Pancreas (tissue), 10 donors: ENCODE results near the gene VWA1. TPM values are rescaled to one million over a fixed set of nuclear protein-coding genes. Genes with fewer than 3 reads are reported as not detected.
"Not testable (repeated sequence)": the region's sequence is repeated elsewhere in the genome, so short reads cannot be mapped to it uniquely, and the experiment has no call there.

Experiments used
- ATAC-seq, 4 donors: fragments of 200-7000 bp; cut with Tn5 transposase; one replicate each; pipeline versions ENCODE4 v1.8.0 to v1.9.1; 2020; ENCODE audit warnings: mild to moderate bottlenecking in 4 of 4, moderate library complexity in 4 of 4
- DNase-seq, 6 donors: peaks; one replicate each; pipeline ENCODE4 v3.0.0-alpha.2; 2020
- FAIRE-seq: peaks from 2 replicates; lab custom pipeline; 2012; peaks lifted over from hg19 to GRCh38; lab: Jason Lieb, UNC
- H3K27ac ChIP-seq, 4 donors: fragments of 200-600 bp; sonication (generic); 1 replicate in 3 of 4; 2 replicates in 1 of 4; pipeline versions ENCODE4 v1.5.0 to v1.8.0; 2020
- H3K27me3 ChIP-seq, 4 donors: fragments of 200-600 bp; one replicate each; pipeline ENCODE4 v1.8.0; 2021
- H3K36me3 ChIP-seq, 3 donors: fragments of 200-600 bp; sonication (generic) in 1 of 3; one replicate each; pipeline versions ENCODE4 v1.5.0 to v1.8.0; 2020 to 2021
- H3K4me1 ChIP-seq, 3 donors: fragments of 200-600 bp; one replicate each; pipeline ENCODE4 v1.8.0; 2021
- H3K4me3 ChIP-seq, 4 donors: fragments of 200-600 bp; sonication (generic) in 2 of 4; one replicate each; pipeline versions ENCODE4 v1.5.0 to v1.8.0; 2020 to 2021
- H3K9me3 ChIP-seq, 4 donors: fragments of 200-600 bp; one replicate each; pipeline ENCODE4 v1.8.0; 2021
- CTCF ChIP-seq, 4 donors: fragments of 200-600 bp; sonication (generic) in 3 of 4; IDR thresholded peaks; one replicate each; pipeline versions ENCODE4 v1.5.0 to v1.8.0; 2021; ENCODE audit warnings: antibody characterized with exemption in 4 of 4
- WGBS, 2 donors: extraction: QIAGEN DNeasy Blood & Tissue Kit; methylation state at CpG; one replicate each; pipeline ENCODE4 v1.1.7; 2013; 5-methylcytosine and 5-hydroxymethylcytosine counted together
- intact Hi-C, 3 donors: fragments of 100-400 bp; cut with DNase I; formaldehyde crosslinking; loops; one replicate each; pipeline versions ENCODE4 v1.11.1 to v1.14.2; 2022
- polyA plus RNA-seq, 2 donors: library from polyadenylated mRNA; stranded (reverse); fragments of 200-250 nt; gene quantifications; one replicate each; pipeline ENCODE4 v1.2.3, GENCODE V29; 2013
- total RNA-seq, 6 donors: library from RNA; stranded (reverse); fragmentation: NEBNext Ultra II Directional in 4 of 6; extraction: Animal tissue kit (Norgen Biotek cat#: 25700) in 4 of 6; gene quantifications; one replicate each; pipeline versions ENCODE4 v1.2.1 to v1.2.4, GENCODE V29; 2021 to 2023
- donor health status: healthy with polysubstance abuse.
- donor health status: DM: no; HTN: no; CAD: no; lungs with moderate emphysema.
- donor health status: DM: no; HTN: no; CAD: no.
- donor health status: control.
- donor health status: control.
- donor health status: Bipolar disorder and iron deficiency.
- donor health status: DM: yes; HTN: yes; CAD: no.
- donor health status: DM: no; HTN: no; CAD: no.
- donor health status: DM: no; HTN: no; CAD: no.
- donor health status: DM: yes; HTN: yes; CAD: no.

VWA1 gene
- total and polyA plus RNA-seq, 8 donors, result 25.4 to 138 (median 55.2) TPM

- Histone ChIP-seq H3K36me3 (no peaks in the 10 kb centered on the region), H3K4me3 (no peak overlapping the region), H3K9me3 (no peaks in the 10 kb centered on the region), H3K27me3 (no peaks in the 10 kb centered on the region), H3K27ac (no peak overlapping the region), H3K4me1 (peaks cover 33 to 36% (median 34%) of the 10 kb centered on the region in 3 donors)
- intact Hi-C loops, result loop anchor here in 2 of 3 donors (5.0 kb wide), 2 partner anchors 38 to 57 kb away; no protein-coding TSS in a partner anchor
- ATAC-seq (no peak), DNase-seq (peak in 4 of 6 donors; percentile 32 to 79 (median 48)), FAIRE-seq (no peak)
- WGBS, 2 donors, result 70 to 71% methylated on average over 26 of the region's 26 CpGs
- TF ChIP-seq CTCF (IDR thresholded peaks at IDR 0.05), result no peak
Measured at GRCh38 chr1:1440262-1441001, 4.9 kb downstream of the VWA1 start.

- 20 to 25% methylated on average over 29 of the region's 29 CpGs for WGBS, 2 donors
- ATAC-seq, result peak; percentile 63 to 72 (median 65)
- FAIRE-seq, result no peak
Measured at GRCh38 chr1:1441002-1441888, 5.8 kb downstream of the VWA1 start.

GRCh38 chr1:1442069-1442770 is 6.7 kb downstream of the VWA1 start:
- Histone ChIP-seq H3K4me1 (peaks cover 23 to 27% (median 24%) of the 10 kb centered on the region in 3 donors), H3K4me3 (no peak overlapping the region), H3K9me3 (no peaks in the 10 kb centered on the region), H3K36me3 (no peaks in the 10 kb centered on the region), H3K27me3 (no peaks in the 10 kb centered on the region), H3K27ac (peak overlapping the region in 3 of 4 donors; percentile 20 to 53 (median 33))
- peak; percentile 72 to 88 (median 80) for DNase-seq
- ATAC-seq, result peak; percentile 43 to 61 (median 55)
- TF ChIP-seq CTCF (IDR thresholded peaks at IDR 0.05), result no peak
- intact Hi-C loops, result loop anchor here in 2 of 3 donors (5.0 kb wide), 2 partner anchors 40 to 55 kb away; no protein-coding TSS in a partner anchor
- FAIRE-seq, result no peak
- WGBS, 2 donors, result 57 to 61% methylated on average over 32 of the region's 32 CpGs

More at GRCh38 chr1:1441002-1441888, 5.8 kb downstream of the VWA1 start:
- peak overlapping the region in 2 of 4 donors; percentile 20 to 53 for H3K27ac ChIP-seq
- peaks cover 33 to 34% (median 33%) of the 10 kb centered on the region in 3 donors for H3K4me1 ChIP-seq
- H3K9me3 ChIP-seq, result no peaks in the 10 kb centered on the region
- DNase-seq, result peak; percentile 44 to 87 (median 72)
- no peaks in the 10 kb centered on the region for H3K36me3 ChIP-seq
- intact Hi-C loops, result loop anchor here in 2 of 3 donors (5.0 kb wide), 2 partner anchors 39 to 56 kb away; no protein-coding TSS in a partner anchor
- H3K4me3 ChIP-seq, result no peak overlapping the region
- H3K27me3 ChIP-seq, result no peaks in the 10 kb centered on the region
- TF ChIP-seq CTCF (IDR thresholded peaks at IDR 0.05), result peak; percentile 80 to 93 (median 88)

GRCh38 chr1:1446631-1447030 is 11.1 kb downstream of the VWA1 start:
- H3K27me3 ChIP-seq, H3K4me1 ChIP-seq, FAIRE-seq, ATAC-seq, H3K4me3 ChIP-seq, H3K36me3 ChIP-seq, intact Hi-C loops, H3K9me3 ChIP-seq, H3K27ac ChIP-seq, DNase-seq: not testable (repeated sequence)
- WGBS, 2 donors, result 90 to 93% methylated on average over 17 to 19 of the region's 19 CpGs
